HepG2 (cell line): ENCODE results near the gene KISS1R. TPM values are rescaled to one million over a fixed set of nuclear protein-coding genes. Genes with fewer than 3 reads are reported as not detected.
A peak's percentile ranks its signal among the peaks of the same experiment; 100 is the strongest.

Experiments
- ATAC-seq: fragments of 200-7000 bp; cut with Tn5 transposase; 3 replicates; pipeline ENCODE4 v1.9.1; 2020; ENCODE audit warnings: mild to moderate bottlenecking, moderate library complexity
- BruUV-seq: library from RNA; stranded (reverse); fragments of 400-500 nt; replicated peaks from 2 replicates; lab custom pipeline; 2021; lab: Mats Ljungman, UMichigan
- CTCF ChIA-PET: fragments of 300-600 bp; formaldehyde crosslinking; extraction: SDS; loops from one replicate; lab custom pipeline; 2021; ENCODE audit warnings: low total read pairs, inconsistent platforms, low intra/inter-chr PET ratio; lab: Yijun Ruan, JAX
- POLR2A ChIA-PET: fragments of 350-600 bp; sonication (Branson Sonifier 250); formaldehyde crosslinking; loops from one replicate; lab custom pipeline; 2020; ENCODE audit warnings: antibody characterized with exemption, inconsistent platforms; lab: Yijun Ruan, JAX
- DNase-seq: peaks from one replicate; pipeline ENCODE4 v3.0.0-alpha.2; 2015; ENCODE audit warnings: low spot score
- FAIRE-seq: peaks from 3 replicates; lab custom pipeline; 2011; peaks lifted over from hg19 to GRCh38; lab: Jason Lieb, UNC
- H2AFZ ChIP-seq: one replicate; pipeline ENCODE4 v1.6.1; 2011; ENCODE audit warnings: low read length, inconsistent platforms
- H3K27ac ChIP-seq: fragments of 300-600 bp; 3 replicates; pipeline ENCODE4 v1.8.0; 2011; ENCODE audit warnings: mixed run types, mild to moderate bottlenecking, mixed read lengths, low read length, inconsistent platforms; ENCODE audit not compliant: insufficient read depth; ENCODE audit errors: extremely low read length
- H3K27me3 ChIP-seq, 2 experiments: fragments of 200-600 bp in 1 of 2; 2 replicates in 1 of 2; 3 replicates in 1 of 2; pipeline versions ENCODE4 v1.6.0 to v1.8.0; 2011; ENCODE audit warnings: low read length in 2 of 2, mild to moderate bottlenecking in 2 of 2, moderate library complexity in 2 of 2, inconsistent platforms in 1 of 2; ENCODE audit not compliant: insufficient read depth in 2 of 2, control insufficient read depth in 1 of 2
- H3K36me3 ChIP-seq, 2 experiments: fragments of 200-600 bp in 1 of 2; replicated peaks in 1 of 2; 2 replicates in 1 of 2; 3 replicates in 1 of 2; pipeline versions ENCODE4 v1.5.1 to v1.8.0; 2011; ENCODE audit warnings: low read length in 2 of 2, inconsistent platforms in 1 of 2; ENCODE audit not compliant: insufficient read depth in 2 of 2, control insufficient read depth in 1 of 2
- H3K4me1 ChIP-seq: 2 replicates; pipeline ENCODE4 v1.5.1; 2012; ENCODE audit warnings: low read length, inconsistent platforms; ENCODE audit not compliant: insufficient read depth
- H3K4me2 ChIP-seq: 2 replicates; pipeline ENCODE4 v1.6.0; 2011; ENCODE audit warnings: low read depth, low read length, inconsistent platforms
- H3K4me3 ChIP-seq, 3 experiments: fragments of 200-600 bp in 1 of 3; sonication (generic), shearing (Covaris generic) in 1 of 3; replicated peaks in 1 of 3; 2 replicates each; pipeline ENCODE4 v1.5.1; 2011 to 2016; ENCODE audit warnings: low read length in 3 of 3, inconsistent platforms in 2 of 3, low read depth in 2 of 3, mild to moderate bottlenecking in 2 of 3, control low read depth in 1 of 3, mixed read lengths in 1 of 3; ENCODE audit not compliant: insufficient read depth in 1 of 3
- H3K79me2 ChIP-seq: one replicate; pipeline ENCODE4 v1.6.1; 2011; ENCODE audit warnings: low read length, inconsistent platforms; ENCODE audit not compliant: insufficient read depth
- H3K9ac ChIP-seq: 2 replicates; pipeline ENCODE4 v1.6.0; 2011; ENCODE audit warnings: mild to moderate bottlenecking, low read depth, low read length, inconsistent platforms; ENCODE audit not compliant: insufficient read depth
- H3K9me3 ChIP-seq: 2 replicates; pipeline ENCODE4 v1.5.1; 2012; ENCODE audit warnings: mild to moderate bottlenecking, low read length
- H4K20me1 ChIP-seq: 2 replicates; pipeline ENCODE4 v1.6.0; 2011; ENCODE audit warnings: inconsistent platforms, mild to moderate bottlenecking, low read length, moderate library complexity; ENCODE audit not compliant: insufficient read depth
- HMGXB3 ChIP-seq: sonication (generic); formaldehyde crosslinking; IDR thresholded peaks from 2 replicates; pipeline ENCODE4 v1.4.0; 2020; ENCODE audit warnings: missing genetic modification reagents, borderline replicate concordance
- ZNF354B ChIP-seq: sonication (generic); formaldehyde crosslinking; IDR thresholded peaks from 2 replicates; pipeline ENCODE4 v1.8.0; 2022; ENCODE audit warnings: mild to moderate bottlenecking, missing genetic modification reagents
- ZNF629 ChIP-seq: sonication (generic); formaldehyde crosslinking; conservative IDR thresholded peaks from 2 replicates; pipeline ENCODE4 v1.5.0; 2020; ENCODE audit warnings: missing genetic modification reagents
- ZNF773 ChIP-seq: sonication (generic); formaldehyde crosslinking; IDR thresholded peaks from 2 replicates; pipeline ENCODE4 v1.4.0; 2020; ENCODE audit warnings: missing genetic modification reagents, borderline replicate concordance
- WGBS: methylation state at CpG from one replicate; pipeline ENCODE4 v1.1.6; 2017; ENCODE audit warnings: low lambda C conversion rate; 5-methylcytosine and 5-hydroxymethylcytosine counted together
- in situ Hi-C: cut with HindIII; loops from 2 replicates; pipeline ENCODE4 v1.10.0; 2017; ENCODE audit warnings: low pct_unique_long_range_greater_than_20kb; ENCODE audit not compliant: extremely low pct_ligation_motif_present
- intact Hi-C: fragments of 100-400 bp; cut with micrococcal nuclease; formaldehyde crosslinking; loops from one replicate; pipeline ENCODE4 v1.10.0; 2022; ENCODE audit not compliant: unreplicated experiment
- polyA plus RNA-seq, 8 experiments: library from polyadenylated mRNA; depleted of rRNA in 3 of 8; stranded (reverse) in 7 of 8; unstranded in 1 of 8; fragments of >200 nt; fragmentation: Illumina TruSeq in 4 of 8; extraction: Trizol in 4 of 8; gene quantifications; 2 replicates each; pipeline versions ENCODE4 v1.2.1 to v1.2.3, GENCODE V29; 2011 to 2016; ENCODE audit warnings: low read depth in 4 of 8, missing spikeins in 1 of 8, mixed read lengths in 1 of 8; ENCODE audit not compliant: insufficient read depth in 1 of 8
- total RNA-seq, 5 experiments: library from RNA; depleted of rRNA; stranded (reverse); fragments of >200 nt; fragmentation: Illumina TruSeq; extraction: Trizol; gene quantifications; 2 replicates each; pipeline ENCODE4 v1.2.3, GENCODE V29; 2016; ENCODE audit warnings: low read depth in 1 of 5
- TF ChIP-seq, protein P1 (sequence below): IDR thresholded peaks from 2 replicates; pipeline ENCODE4 v1.6.1; 2016; ENCODE audit warnings: control low read depth
- TF ChIP-seq, protein P2 (sequence below): sonication (generic); formaldehyde crosslinking; IDR thresholded peaks from 2 replicates; pipeline ENCODE4 v1.8.1; 2023; ENCODE audit warnings: mild to moderate bottlenecking, inconsistent platforms, moderate library complexity, missing genetic modification reagents, borderline replicate concordance
- TF ChIP-seq, protein P3 (sequence below), 2 experiments: fragments of 450-650 bp in 1 of 2; sonication (generic) in 1 of 2; formaldehyde crosslinking in 1 of 2; IDR thresholded peaks; 2 replicates each; pipeline versions ENCODE4 v1.6.1 to v1.8.0; 2016 to 2022; ENCODE audit warnings: antibody characterized with exemption in 1 of 2, mild to moderate bottlenecking in 1 of 2, missing genetic modification reagents in 1 of 2

KISS1R gene
- total and polyA plus RNA-seq, 2 of the 13 experiments (the other 11 are each of a cell fraction or from before 2014, with no cell fraction given): 1.1 to 10.2 TPM

- 66% methylated on average over 7 of the region's 8 CpGs for WGBS
- peak overlapping the region in 2 of 3 experiments; percentile 34 to 52; a peak in 3 of 6 replicates for H3K4me3 ChIP-seq
- FAIRE-seq (no peak), DNase-seq (no peak), ATAC-seq (peak; percentile 1; the same call in 1 of the 3 replicates)
- no peaks in the 10 kb centered on the region for H3K27me3 ChIP-seq
- CTCF ChIA-PET: no interaction called here
- no peak overlapping the region for H2AFZ ChIP-seq
- H3K36me3 ChIP-seq: peaks cover 23 to 52% of the 10 kb centered on the region in 2 experiments; a peak in 4 of 5 replicates
- peak overlapping the region; percentile 55 for H3K9ac ChIP-seq
- peak overlapping the region; percentile 68 for H3K4me2 ChIP-seq
- no peaks in the 10 kb centered on the region for H4K20me1 ChIP-seq
- H3K4me1 ChIP-seq: peaks cover 72% of the 10 kb centered on the region
- intact Hi-C loops: no loop called here
- POLR2A ChIA-PET: interaction anchor here (0.6 to 4.6 kb wide), 8 partner anchors 8 to 37 kb away, joined by 3 to 49 read pairs (median 8); partner anchors contain the start of gene WDR18
- BruUV-seq: TSS peak; percentile 87
- H3K9me3 ChIP-seq: no peaks in the 10 kb centered on the region
- peak overlapping the region; percentile 74 for H3K27ac ChIP-seq
- H3K79me2 ChIP-seq: peaks cover 55% of the 10 kb centered on the region
- in situ Hi-C loops: loop anchor here (5.0 kb wide), 1 partner anchor 33 kb away; the partner anchor contains the start of gene ARID3A
- TF ChIP-seq ZNF773 (CRISPR knock-in tag) (no peak), ZNF354B (CRISPR knock-in tag) (no peak), HMGXB3 (CRISPR knock-in tag) (no peak), ZNF629 (CRISPR knock-in tag) (peak; percentile 72)
- TF ChIP-seq, protein P1, sequence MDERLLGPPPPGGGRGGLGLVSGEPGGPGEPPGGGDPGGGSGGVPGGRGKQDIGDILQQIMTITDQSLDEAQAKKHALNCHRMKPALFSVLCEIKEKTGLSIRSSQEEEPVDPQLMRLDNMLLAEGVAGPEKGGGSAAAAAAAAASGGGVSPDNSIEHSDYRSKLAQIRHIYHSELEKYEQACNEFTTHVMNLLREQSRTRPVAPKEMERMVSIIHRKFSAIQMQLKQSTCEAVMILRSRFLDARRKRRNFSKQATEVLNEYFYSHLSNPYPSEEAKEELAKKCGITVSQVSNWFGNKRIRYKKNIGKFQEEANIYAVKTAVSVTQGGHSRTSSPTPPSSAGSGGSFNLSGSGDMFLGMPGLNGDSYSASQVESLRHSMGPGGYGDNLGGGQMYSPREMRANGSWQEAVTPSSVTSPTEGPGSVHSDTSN: no peak
- TF ChIP-seq, protein P2, sequence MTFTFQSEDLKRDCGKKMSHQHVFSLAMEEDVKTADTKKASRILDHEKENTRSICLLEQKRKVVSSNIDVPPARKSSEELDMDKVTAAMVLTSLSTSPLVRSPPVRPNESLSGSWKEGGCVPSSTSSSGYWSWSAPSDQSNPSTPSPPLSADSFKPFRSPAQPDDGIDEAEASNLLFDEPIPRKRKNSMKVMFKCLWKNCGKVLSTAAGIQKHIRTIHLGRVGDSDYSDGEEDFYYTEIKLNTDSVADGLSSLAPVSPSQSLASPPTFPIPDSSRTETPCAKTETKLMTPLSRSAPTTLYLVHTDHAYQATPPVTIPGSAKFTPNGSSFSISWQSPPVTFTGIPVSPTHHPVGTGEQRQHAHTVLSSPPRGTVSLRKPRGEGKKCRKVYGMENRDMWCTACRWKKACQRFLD (CRISPR knock-in tag): no peak
- TF ChIP-seq, protein P3, sequence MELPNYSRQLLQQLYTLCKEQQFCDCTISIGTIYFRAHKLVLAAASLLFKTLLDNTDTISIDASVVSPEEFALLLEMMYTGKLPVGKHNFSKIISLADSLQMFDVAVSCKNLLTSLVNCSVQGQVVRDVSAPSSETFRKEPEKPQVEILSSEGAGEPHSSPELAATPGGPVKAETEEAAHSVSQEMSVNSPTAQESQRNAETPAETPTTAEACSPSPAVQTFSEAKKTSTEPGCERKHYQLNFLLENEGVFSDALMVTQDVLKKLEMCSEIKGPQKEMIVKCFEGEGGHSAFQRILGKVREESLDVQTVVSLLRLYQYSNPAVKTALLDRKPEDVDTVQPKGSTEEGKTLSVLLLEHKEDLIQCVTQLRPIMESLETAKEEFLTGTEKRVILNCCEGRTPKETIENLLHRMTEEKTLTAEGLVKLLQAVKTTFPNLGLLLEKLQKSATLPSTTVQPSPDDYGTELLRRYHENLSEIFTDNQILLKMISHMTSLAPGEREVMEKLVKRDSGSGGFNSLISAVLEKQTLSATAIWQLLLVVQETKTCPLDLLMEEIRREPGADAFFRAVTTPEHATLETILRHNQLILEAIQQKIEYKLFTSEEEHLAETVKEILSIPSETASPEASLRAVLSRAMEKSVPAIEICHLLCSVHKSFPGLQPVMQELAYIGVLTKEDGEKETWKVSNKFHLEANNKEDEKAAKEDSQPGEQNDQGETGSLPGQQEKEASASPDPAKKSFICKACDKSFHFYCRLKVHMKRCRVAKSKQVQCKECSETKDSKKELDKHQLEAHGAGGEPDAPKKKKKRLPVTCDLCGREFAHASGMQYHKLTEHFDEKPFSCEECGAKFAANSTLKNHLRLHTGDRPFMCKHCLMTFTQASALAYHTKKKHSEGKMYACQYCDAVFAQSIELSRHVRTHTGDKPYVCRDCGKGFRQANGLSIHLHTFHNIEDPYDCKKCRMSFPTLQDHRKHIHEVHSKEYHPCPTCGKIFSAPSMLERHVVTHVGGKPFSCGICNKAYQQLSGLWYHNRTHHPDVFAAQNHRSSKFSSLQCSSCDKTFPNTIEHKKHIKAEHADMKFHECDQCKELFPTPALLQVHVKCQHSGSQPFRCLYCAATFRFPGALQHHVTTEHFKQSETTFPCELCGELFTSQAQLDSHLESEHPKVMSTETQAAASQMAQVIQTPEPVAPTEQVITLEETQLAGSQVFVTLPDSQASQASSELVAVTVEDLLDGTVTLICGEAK (IDR thresholded peaks at IDR 0.05): no peak
- TF ChIP-seq, protein P3 (CRISPR knock-in tag; IDR thresholded peaks at IDR 0.05): no peak
These were observed 43.4 kb downstream of the KISS1R start for GRCh38 chr19:960601-960938.
